Fibroblast of villous mesenchyme (primary cell): ENCODE data around the gene PRDM16. TPM values are rescaled to one million over a fixed set of nuclear protein-coding genes. Genes with fewer than 3 reads are reported as not detected.

Experiments used
- DNase-seq: peaks from one replicate; pipeline ENCODE4 v3.0.0-alpha.2; 2010; ENCODE audit warnings: low read depth
- H3K4me3 ChIP-seq: 2 replicates; pipeline ENCODE4 v1.5.1; 2011; ENCODE audit warnings: low read depth, mild to moderate bottlenecking, low read length
- CTCF ChIP-seq: IDR thresholded peaks from 2 replicates; pipeline ENCODE4 v1.5.1; 2012; ENCODE audit warnings: low read depth, mild to moderate bottlenecking, low read length; ENCODE audit not compliant: insufficient read depth
- total RNA-seq: library from RNA; depleted of rRNA; stranded (reverse); fragments of >200 nt; gene quantifications from 2 replicates; pipeline ENCODE4 v1.2.3, GENCODE V29; 2012

PRDM16 gene
- total RNA-seq, 1 donor: 1.7 TPM

- no peak for TF ChIP-seq CTCF
- no peak for DNase-seq
- H3K4me3 ChIP-seq: no peak overlapping the region
These were observed 318.4 kb downstream of the PRDM16 start for GRCh38 chr1:3387401-3387800.

- no peak for TF ChIP-seq CTCF
These were observed 320.3 kb downstream of the PRDM16 start for GRCh38 chr1:3389093-3389833.

GRCh38 chr1:3390291-3390690 lies 321.3 kb downstream of the PRDM16 start:
- no peak for TF ChIP-seq CTCF

More at GRCh38 chr1:3389093-3389833, 320.3 kb downstream of the PRDM16 start:
- DNase-seq: no peak
- H3K4me3 ChIP-seq: no peak overlapping the region

GRCh38 chr1:3391711-3392110 lies 322.7 kb downstream of the PRDM16 start:
- no peak overlapping the region for H3K4me3 ChIP-seq
- no peak for DNase-seq
- TF ChIP-seq CTCF: no peak

More at GRCh38 chr1:3390291-3390690, 321.3 kb downstream of the PRDM16 start:
- DNase-seq: no peak
- no peak overlapping the region for H3K4me3 ChIP-seq

DNA sequence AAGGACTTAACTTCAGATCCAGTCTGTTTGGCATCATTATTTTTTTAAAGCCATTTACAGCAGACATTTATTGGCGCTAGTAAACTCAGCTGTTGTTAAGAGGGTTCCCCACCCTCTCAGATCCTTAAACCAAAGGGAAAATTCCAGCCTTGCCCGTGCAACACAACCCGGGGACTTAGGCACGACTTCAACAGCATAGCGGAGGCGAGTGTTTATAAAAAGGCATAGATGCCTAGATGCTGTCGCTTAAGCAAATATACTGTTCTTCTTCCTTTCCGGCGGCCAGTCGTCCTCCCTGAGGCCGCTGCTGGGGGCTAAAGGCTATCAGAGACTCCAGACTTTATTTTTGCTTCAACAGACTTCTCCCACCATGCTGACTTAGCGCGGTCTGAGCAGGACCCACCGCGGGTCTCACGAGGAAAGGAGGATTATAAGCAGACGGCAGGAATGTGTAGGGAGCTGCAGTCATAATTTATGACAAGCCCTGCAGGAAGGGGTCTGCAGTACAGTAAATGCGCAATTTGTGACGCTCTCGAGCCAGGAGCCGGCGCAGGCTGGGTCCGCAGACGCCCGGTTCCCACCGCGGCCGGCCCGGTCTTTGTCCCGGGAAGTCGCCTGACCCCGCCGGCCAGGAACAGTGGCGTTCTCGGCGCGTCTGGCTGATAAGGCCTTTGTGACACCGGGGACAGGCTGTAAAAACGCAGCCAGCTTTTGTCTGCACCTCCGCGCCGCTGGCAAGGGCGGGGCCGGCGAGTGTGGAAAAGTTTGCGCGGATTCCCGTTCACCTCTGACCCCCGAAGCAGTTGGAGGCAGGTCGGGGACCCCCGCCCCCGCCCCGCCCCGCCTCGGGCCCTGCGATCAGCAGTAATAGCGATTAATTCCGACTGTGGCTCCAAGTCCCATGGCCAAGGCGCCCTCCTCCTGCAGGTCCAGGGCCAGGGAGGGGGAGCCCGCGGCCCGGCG lies 324.3 kb downstream of the PRDM16 start:
- no peak overlapping the region for H3K4me3 ChIP-seq
- peak; percentile 13 for DNase-seq
- no peak for TF ChIP-seq CTCF

DNA sequence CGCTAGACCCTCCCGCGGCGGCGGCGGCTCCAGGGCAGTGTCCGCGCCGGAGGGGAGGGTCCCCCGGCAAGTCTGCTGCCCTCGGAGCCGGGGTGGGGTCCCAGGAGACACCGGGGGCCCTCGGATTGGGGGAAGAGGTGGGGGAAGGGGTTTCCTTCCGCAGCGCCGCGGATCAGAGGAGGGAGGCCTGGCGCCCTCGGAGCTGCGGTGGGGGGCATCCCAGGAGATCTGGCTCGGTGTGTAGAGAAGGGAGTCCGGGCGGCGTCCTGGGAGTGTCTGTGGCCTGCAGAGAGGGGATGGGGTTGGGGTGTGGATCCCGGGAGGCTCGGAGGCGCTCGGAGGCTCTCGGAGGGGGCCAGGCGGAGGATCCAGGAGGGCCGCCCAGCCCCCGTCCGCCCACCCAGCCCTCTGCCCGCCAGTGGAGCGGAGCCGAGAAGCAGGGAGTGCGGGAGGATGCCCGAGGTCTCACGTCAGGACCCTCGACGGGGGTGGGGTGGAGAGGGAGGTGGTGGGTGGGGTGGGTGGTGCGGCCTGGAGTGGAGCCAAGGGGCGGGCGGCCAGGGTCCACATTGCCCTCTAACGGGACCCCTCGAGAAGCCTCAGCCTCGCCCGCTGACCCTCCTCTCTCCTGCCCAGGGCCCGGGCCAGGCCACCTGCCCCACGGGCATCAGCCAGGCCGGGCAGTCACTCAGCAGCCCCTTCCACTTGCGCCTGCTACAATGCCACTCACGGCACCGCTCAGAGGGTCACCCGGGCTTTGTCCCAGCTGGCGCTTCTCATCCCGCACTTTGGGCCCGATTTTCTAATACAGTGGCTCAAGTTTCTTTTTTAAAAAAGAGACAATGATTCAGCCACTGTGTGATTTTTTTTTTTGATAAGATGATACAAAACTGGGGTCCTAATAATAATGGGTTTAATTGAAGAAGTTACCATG lies 325.3 kb downstream of the PRDM16 start:
- no peak for DNase-seq
- no peak for TF ChIP-seq CTCF

More for the DNA sequence above, 325.3 kb downstream of the PRDM16 start:
- no peak overlapping the region for H3K4me3 ChIP-seq
